HEK293 (cell line): ENCODE measurements around the gene WDR82.

Experiments
- CTCF ChIA-PET: fragments of 350-600 bp; formaldehyde crosslinking; extraction: SDS; loops from one replicate; lab custom pipeline; 2021; ENCODE audit warnings: antibody characterized with exemption; lab: Yijun Ruan, JAX
- POLR2A ChIA-PET: fragments of 300-600 bp; formaldehyde crosslinking; extraction: SDS; loops from one replicate; lab custom pipeline; 2020; ENCODE audit warnings: antibody characterized with exemption, inconsistent platforms; lab: Yijun Ruan, JAX
- H3K27ac ChIP-seq: fragments of 200-500 bp; sonication (Bioruptor generic); 2 replicates; pipeline ENCODE4 v1.5.1; 2014; ENCODE audit warnings: low read depth, low read length, control low read depth, inconsistent platforms; ENCODE audit errors: extremely low read depth
- H3K36me3 ChIP-seq, 2 experiments: fragments of 200-500 bp in 1 of 2; sonication (Bioruptor generic) in 1 of 2; 1 replicate in 1 of 2; 2 replicates in 1 of 2; pipeline ENCODE4 v1.5.1; 2014 to 2017; ENCODE audit warnings: inconsistent platforms in 2 of 2, low read length in 2 of 2; ENCODE audit not compliant: control insufficient read depth in 2 of 2, insufficient read depth in 1 of 2
- H3K4me1 ChIP-seq: fragments of 200-500 bp; sonication (Bioruptor generic); 2 replicates; pipeline ENCODE4 v1.5.1; 2014; ENCODE audit warnings: mild to moderate bottlenecking, low read length, inconsistent platforms; ENCODE audit not compliant: control insufficient read depth, insufficient read depth
- H3K4me3 ChIP-seq: 2 replicates; pipeline ENCODE4 v1.5.1; 2011; ENCODE audit warnings: low read depth, mild to moderate bottlenecking, control low read depth, low read length, moderate library complexity
- H3K9me3 ChIP-seq: fragments of 200-500 bp; sonication (Bioruptor generic); 2 replicates; pipeline ENCODE4 v1.5.1; 2014; ENCODE audit warnings: low read depth, low read length, inconsistent platforms; ENCODE audit not compliant: control insufficient read depth, insufficient read depth
- KLF1 ChIP-seq: fragments of 450-650 bp; formaldehyde crosslinking; IDR thresholded peaks from 2 replicates; pipeline ENCODE4 v1.5.1; 2016; ENCODE audit warnings: missing biosample characterization, missing genetic modification characterization
- KLF7 ChIP-seq: fragments of 450-650 bp; formaldehyde crosslinking; IDR thresholded peaks from 2 replicates; pipeline ENCODE4 v1.5.1; 2016; ENCODE audit warnings: missing biosample characterization, missing genetic modification characterization, borderline replicate concordance
- KLF8 ChIP-seq: fragments of 450-650 bp; formaldehyde crosslinking; IDR thresholded peaks from 2 replicates; pipeline ENCODE4 v1.5.1; 2016; ENCODE audit warnings: missing biosample characterization, missing genetic modification characterization
- MYNN ChIP-seq: fragments of 450-650 bp; formaldehyde crosslinking; IDR thresholded peaks from 2 replicates; pipeline ENCODE4 v1.5.1; 2016; ENCODE audit warnings: missing biosample characterization, missing genetic modification characterization, borderline replicate concordance
- SALL2 ChIP-seq: fragments of 450-650 bp; formaldehyde crosslinking; IDR thresholded peaks from 2 replicates; pipeline ENCODE4 v1.5.0; 2017; ENCODE audit warnings: missing biosample characterization, mild to moderate bottlenecking, missing genetic modification characterization, borderline replicate concordance
- SP3 ChIP-seq: fragments of 450-650 bp; formaldehyde crosslinking; IDR thresholded peaks from 2 replicates; pipeline ENCODE4 v1.5.1; 2016; ENCODE audit warnings: missing biosample characterization, missing genetic modification characterization
- ZNF10 ChIP-seq: fragments of 450-650 bp; formaldehyde crosslinking; IDR thresholded peaks from 2 replicates; pipeline ENCODE4 v1.5.1; 2017; ENCODE audit warnings: missing biosample characterization, missing genetic modification characterization
- ZNF121 ChIP-seq: fragments of 450-650 bp; formaldehyde crosslinking; IDR thresholded peaks from 2 replicates; pipeline ENCODE4 v1.5.1; 2016; ENCODE audit warnings: missing biosample characterization, missing genetic modification characterization
- ZNF132 ChIP-seq: fragments of 450-650 bp; formaldehyde crosslinking; IDR thresholded peaks from 2 replicates; pipeline ENCODE4 v1.5.1; 2017; ENCODE audit warnings: missing biosample characterization, missing genetic modification characterization, borderline replicate concordance
- ZNF350 ChIP-seq: fragments of 450-650 bp; formaldehyde crosslinking; IDR thresholded peaks from 2 replicates; pipeline ENCODE4 v1.5.0; 2017; ENCODE audit warnings: missing biosample characterization, mild to moderate bottlenecking, missing genetic modification characterization
- ZNF394 ChIP-seq: fragments of 450-650 bp; formaldehyde crosslinking; IDR thresholded peaks from 2 replicates; pipeline ENCODE4 v1.5.1; 2016; ENCODE audit warnings: missing biosample characterization, missing genetic modification characterization, mild to moderate bottlenecking, moderate library complexity, borderline replicate concordance
- ZNF426 ChIP-seq: fragments of 450-650 bp; formaldehyde crosslinking; IDR thresholded peaks from 2 replicates; pipeline ENCODE4 v1.5.1; 2017; ENCODE audit warnings: missing biosample characterization, missing genetic modification characterization, mild to moderate bottlenecking, inconsistent platforms, moderate library complexity
- ZNF48 ChIP-seq: fragments of 450-650 bp; formaldehyde crosslinking; IDR thresholded peaks from 2 replicates; pipeline ENCODE4 v1.5.1; 2016; ENCODE audit warnings: missing biosample characterization, missing genetic modification characterization
- ZNF501 ChIP-seq: fragments of 450-650 bp; formaldehyde crosslinking; IDR thresholded peaks from 2 replicates; pipeline ENCODE4 v1.5.1; 2016; ENCODE audit warnings: missing biosample characterization, missing genetic modification characterization
- ZNF610 ChIP-seq: fragments of 450-650 bp; formaldehyde crosslinking; IDR thresholded peaks from 2 replicates; pipeline ENCODE4 v1.5.1; 2016; ENCODE audit warnings: missing biosample characterization, missing genetic modification characterization, borderline replicate concordance
- ZNF623 ChIP-seq: fragments of 450-650 bp; formaldehyde crosslinking; IDR thresholded peaks from 2 replicates; pipeline ENCODE4 v1.5.1; 2016; ENCODE audit warnings: missing biosample characterization, missing genetic modification characterization
- ZNF776 ChIP-seq: fragments of 450-650 bp; formaldehyde crosslinking; IDR thresholded peaks from 2 replicates; pipeline ENCODE4 v1.5.0; 2017; ENCODE audit warnings: missing biosample characterization, missing genetic modification characterization, borderline replicate concordance
- ZNF843 ChIP-seq: fragments of 450-650 bp; formaldehyde crosslinking; IDR thresholded peaks from 2 replicates; pipeline ENCODE4 v1.5.1; 2016; ENCODE audit warnings: missing biosample characterization, missing genetic modification characterization
- TF ChIP-seq, protein P1 (sequence below): fragments of 450-650 bp; formaldehyde crosslinking; IDR thresholded peaks from 2 replicates; pipeline ENCODE4 v1.5.1; 2016; ENCODE audit warnings: missing biosample characterization, missing genetic modification characterization

WDR82 gene

GRCh38 chr3:52208556-52208955, 69.9 kb downstream of the WDR82 start (continued):
- no peak for TF ChIP-seq ZNF623
- TF ChIP-seq ZNF121 (tag by site-specific recombination), result no peak
- TF ChIP-seq ZNF610 (tag by site-specific recombination), result no peak
- TF ChIP-seq ZNF10 (tag by site-specific recombination), result no peak
- TF ChIP-seq ZNF501 (tag by site-specific recombination), result no peak

GRCh38 chr3:52205727-52206372, 72.6 kb downstream of the WDR82 start:
- H3K9me3 ChIP-seq, result no peaks in the 10 kb centered on the region
- no peak overlapping the region for H3K4me3 ChIP-seq
- H3K36me3 ChIP-seq, result peaks cover 60 to 97% of the 10 kb centered on the region in 2 experiments; a peak in 2 of 3 replicates
- CTCF ChIA-PET, result interaction anchor here (0.6 to 2.4 kb wide), 3 partner anchors 11 to 79 kb away, joined by 3 to 10 read pairs (median 4); no protein-coding TSS in a partner anchor
- TF ChIP-seq SP3 (tag by site-specific recombination) (no peak), ZNF48 (tag by site-specific recombination) (no peak), KLF7 (tag by site-specific recombination) (no peak), ZNF350 (tag by site-specific recombination) (no peak), ZNF426 (tag by site-specific recombination) (no peak), ZNF132 (tag by site-specific recombination) (no peak), ZNF394 (tag by site-specific recombination) (no peak), ZNF843 (tag by site-specific recombination) (no peak), ZNF776 (tag by site-specific recombination) (no peak), KLF1 (tag by site-specific recombination) (no peak), SALL2 (tag by site-specific recombination) (no peak), MYNN (no peak), KLF8 (tag by site-specific recombination) (no peak)
- TF ChIP-seq, protein P1, sequence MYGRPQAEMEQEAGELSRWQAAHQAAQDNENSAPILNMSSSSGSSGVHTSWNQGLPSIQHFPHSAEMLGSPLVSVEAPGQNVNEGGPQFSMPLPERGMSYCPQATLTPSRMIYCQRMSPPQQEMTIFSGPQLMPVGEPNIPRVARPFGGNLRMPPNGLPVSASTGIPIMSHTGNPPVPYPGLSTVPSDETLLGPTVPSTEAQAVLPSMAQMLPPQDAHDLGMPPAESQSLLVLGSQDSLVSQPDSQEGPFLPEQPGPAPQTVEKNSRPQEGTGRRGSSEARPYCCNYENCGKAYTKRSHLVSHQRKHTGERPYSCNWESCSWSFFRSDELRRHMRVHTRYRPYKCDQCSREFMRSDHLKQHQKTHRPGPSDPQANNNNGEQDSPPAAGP (tag by site-specific recombination), result no peak
- TF ChIP-seq, all 188 proteins: peak for 0
- Histone ChIP-seq H3K4me1 (no peaks in the 10 kb centered on the region), H3K27ac (no peak overlapping the region)
- POLR2A ChIA-PET, result no interaction called here
